Panc1 (cell line): ENCODE data around the gene HLA-B. TPM values are rescaled to one million over a fixed set of nuclear protein-coding genes. Genes with fewer than 3 reads are reported as not detected.

ENCODE experiments used
- ATAC-seq: fragments of 200-7000 bp; cut with Tn5 transposase; 2 replicates; pipeline ENCODE4 v1.9.1; 2020; ENCODE audit warnings: mild to moderate bottlenecking, moderate library complexity
- BruUV-seq: library from RNA; stranded (reverse); fragments of 400-500 nt; replicated peaks from 2 replicates; lab custom pipeline; 2021; lab: Mats Ljungman, UMichigan
- CTCF ChIA-PET: fragments of 300-600 bp; sonication (Branson Sonifier 250); formaldehyde crosslinking; loops from one replicate; lab custom pipeline; 2022; ENCODE audit warnings: antibody characterized with exemption; lab: Charles Lee
- POLR2A ChIA-PET: fragments of 300-600 bp; sonication (Branson Sonifier 250); formaldehyde crosslinking; loops from one replicate; lab custom pipeline; 2022; ENCODE audit warnings: antibody characterized with exemption; lab: Charles Lee
- DNase-seq: peaks from one replicate; pipeline ENCODE4 v3.0.0-alpha.2; 2010; ENCODE audit warnings: low read depth, low spot score
- H3K27ac ChIP-seq: 2 replicates; pipeline ENCODE4 v1.5.1; 2011; ENCODE audit warnings: mild to moderate bottlenecking, low read length, inconsistent platforms
- H3K27me3 ChIP-seq: fragments of 200-500 bp; sonication (Bioruptor generic); 2 replicates; pipeline ENCODE4 v1.6.0; 2014; ENCODE audit warnings: low read length, inconsistent platforms; ENCODE audit not compliant: control insufficient read depth, insufficient read depth
- H3K36me3 ChIP-seq: fragments of 200-500 bp; sonication (Bioruptor generic); 2 replicates; pipeline ENCODE4 v1.5.1; 2014; ENCODE audit warnings: inconsistent platforms, mild to moderate bottlenecking, low read length, moderate library complexity; ENCODE audit not compliant: control insufficient read depth, insufficient read depth
- H3K4me1 ChIP-seq: 2 replicates; pipeline ENCODE4 v1.5.1; 2011; ENCODE audit warnings: inconsistent platforms, mild to moderate bottlenecking, low read length, moderate library complexity; ENCODE audit not compliant: control insufficient read depth, insufficient read depth
- H3K4me3 ChIP-seq, 2 experiments: 2 replicates each; pipeline ENCODE4 v1.5.1; 2011 to 2012; ENCODE audit warnings: low read depth in 2 of 2, low read length in 2 of 2, mild to moderate bottlenecking in 2 of 2, inconsistent platforms in 1 of 2, moderate library complexity in 1 of 2
- H3K9me3 ChIP-seq: fragments of 200-500 bp; sonication (Bioruptor generic); 2 replicates; pipeline ENCODE4 v1.5.1; 2014; ENCODE audit warnings: low read depth, mild to moderate bottlenecking, inconsistent platforms, low read length, moderate library complexity; ENCODE audit not compliant: control insufficient read depth, insufficient read depth
- POLR2AphosphoS5 ChIP-seq: IDR thresholded peaks from 2 replicates; pipeline ENCODE4 v1.6.1; 2012; ENCODE audit warnings: mild to moderate bottlenecking, low read depth, low read length, moderate library complexity
- SIN3A ChIP-seq: IDR thresholded peaks from 2 replicates; pipeline ENCODE4 v1.6.1; 2012; ENCODE audit warnings: low read depth, mild to moderate bottlenecking, low read length, moderate library complexity, borderline replicate concordance; ENCODE audit not compliant: insufficient read depth
- TCF7L2 ChIP-seq: IDR thresholded peaks from 2 replicates; pipeline ENCODE4 v1.6.1; 2011; ENCODE audit warnings: mild to moderate bottlenecking, low read depth, low read length, inconsistent platforms
- in situ Hi-C: cut with HindIII; loops from 2 replicates; pipeline ENCODE4 v1.10.0; 2016; ENCODE audit warnings: low sequenced_read_pairs, low pct_unique_long_range_greater_than_20kb
- intact Hi-C: fragments of 100-400 bp; cut with micrococcal nuclease; formaldehyde crosslinking; loops from one replicate; pipeline ENCODE4 v1.10.0; 2022; ENCODE audit not compliant: unreplicated experiment
- microRNA-seq: library from miRNA; unstranded; fragments of <30 nt; microRNA quantifications from one replicate; pipeline ENCODE4 v1.1.0, GENCODE V29; 2020; ENCODE audit not compliant: unreplicated experiment
- total RNA-seq: library from RNA; stranded (reverse); gene quantifications from one replicate; pipeline ENCODE4 v1.2.1, GENCODE V29; 2021; ENCODE audit not compliant: unreplicated experiment
- TF ChIP-seq, protein P1 (sequence below): fragments of 450-650 bp; IDR thresholded peaks from 2 replicates; pipeline ENCODE4 v1.5.1; 2017; ENCODE audit warnings: mild to moderate bottlenecking
- TF ChIP-seq, protein P2 (sequence below), 2 experiments: IDR thresholded peaks; 2 replicates each; pipeline ENCODE4 v1.6.1; 2011 to 2012; ENCODE audit warnings: low read depth in 2 of 2, control low read depth in 1 of 2, low read length in 1 of 2, mild to moderate bottlenecking in 1 of 2, moderate library complexity in 1 of 2; ENCODE audit not compliant: insufficient read depth in 1 of 2

Gene HLA-B
- total RNA-seq, 1 experiment from 2014 or later: 191 TPM

GRCh38 chr6:31304683-31305082 lies 52.3 kb downstream of the HLA-B start:
- ChIA-PET POLR2A (no interaction called here), CTCF (no interaction called here)
- no peaks in the 10 kb centered on the region for H3K4me1 ChIP-seq
- H3K27ac ChIP-seq: no peak overlapping the region
- no peak overlapping the region for H3K4me3 ChIP-seq
- intact Hi-C loops: no loop called here
- no peaks in the 10 kb centered on the region for H3K9me3 ChIP-seq
- no peak for DNase-seq
- no peak for ATAC-seq
- TF ChIP-seq, protein P1, sequence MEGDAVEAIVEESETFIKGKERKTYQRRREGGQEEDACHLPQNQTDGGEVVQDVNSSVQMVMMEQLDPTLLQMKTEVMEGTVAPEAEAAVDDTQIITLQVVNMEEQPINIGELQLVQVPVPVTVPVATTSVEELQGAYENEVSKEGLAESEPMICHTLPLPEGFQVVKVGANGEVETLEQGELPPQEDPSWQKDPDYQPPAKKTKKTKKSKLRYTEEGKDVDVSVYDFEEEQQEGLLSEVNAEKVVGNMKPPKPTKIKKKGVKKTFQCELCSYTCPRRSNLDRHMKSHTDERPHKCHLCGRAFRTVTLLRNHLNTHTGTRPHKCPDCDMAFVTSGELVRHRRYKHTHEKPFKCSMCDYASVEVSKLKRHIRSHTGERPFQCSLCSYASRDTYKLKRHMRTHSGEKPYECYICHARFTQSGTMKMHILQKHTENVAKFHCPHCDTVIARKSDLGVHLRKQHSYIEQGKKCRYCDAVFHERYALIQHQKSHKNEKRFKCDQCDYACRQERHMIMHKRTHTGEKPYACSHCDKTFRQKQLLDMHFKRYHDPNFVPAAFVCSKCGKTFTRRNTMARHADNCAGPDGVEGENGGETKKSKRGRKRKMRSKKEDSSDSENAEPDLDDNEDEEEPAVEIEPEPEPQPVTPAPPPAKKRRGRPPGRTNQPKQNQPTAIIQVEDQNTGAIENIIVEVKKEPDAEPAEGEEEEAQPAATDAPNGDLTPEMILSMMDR: no peak
- TF ChIP-seq, protein P2, sequence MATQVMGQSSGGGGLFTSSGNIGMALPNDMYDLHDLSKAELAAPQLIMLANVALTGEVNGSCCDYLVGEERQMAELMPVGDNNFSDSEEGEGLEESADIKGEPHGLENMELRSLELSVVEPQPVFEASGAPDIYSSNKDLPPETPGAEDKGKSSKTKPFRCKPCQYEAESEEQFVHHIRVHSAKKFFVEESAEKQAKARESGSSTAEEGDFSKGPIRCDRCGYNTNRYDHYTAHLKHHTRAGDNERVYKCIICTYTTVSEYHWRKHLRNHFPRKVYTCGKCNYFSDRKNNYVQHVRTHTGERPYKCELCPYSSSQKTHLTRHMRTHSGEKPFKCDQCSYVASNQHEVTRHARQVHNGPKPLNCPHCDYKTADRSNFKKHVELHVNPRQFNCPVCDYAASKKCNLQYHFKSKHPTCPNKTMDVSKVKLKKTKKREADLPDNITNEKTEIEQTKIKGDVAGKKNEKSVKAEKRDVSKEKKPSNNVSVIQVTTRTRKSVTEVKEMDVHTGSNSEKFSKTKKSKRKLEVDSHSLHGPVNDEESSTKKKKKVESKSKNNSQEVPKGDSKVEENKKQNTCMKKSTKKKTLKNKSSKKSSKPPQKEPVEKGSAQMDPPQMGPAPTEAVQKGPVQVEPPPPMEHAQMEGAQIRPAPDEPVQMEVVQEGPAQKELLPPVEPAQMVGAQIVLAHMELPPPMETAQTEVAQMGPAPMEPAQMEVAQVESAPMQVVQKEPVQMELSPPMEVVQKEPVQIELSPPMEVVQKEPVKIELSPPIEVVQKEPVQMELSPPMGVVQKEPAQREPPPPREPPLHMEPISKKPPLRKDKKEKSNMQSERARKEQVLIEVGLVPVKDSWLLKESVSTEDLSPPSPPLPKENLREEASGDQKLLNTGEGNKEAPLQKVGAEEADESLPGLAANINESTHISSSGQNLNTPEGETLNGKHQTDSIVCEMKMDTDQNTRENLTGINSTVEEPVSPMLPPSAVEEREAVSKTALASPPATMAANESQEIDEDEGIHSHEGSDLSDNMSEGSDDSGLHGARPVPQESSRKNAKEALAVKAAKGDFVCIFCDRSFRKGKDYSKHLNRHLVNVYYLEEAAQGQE (IDR thresholded peaks at IDR 0.05; ENCODE audit: insufficient read depth in 1 of 2, low read depth in 2 of 2, low read length in 1 of 2): no peak
- TF ChIP-seq TCF7L2 (no peak), SIN3A (no peak), POLR2AphosphoS5 (no peak)
- peaks cover under 1% of the 10 kb centered on the region for H3K27me3 ChIP-seq
- H3K36me3 ChIP-seq: no peaks in the 10 kb centered on the region
- in situ Hi-C loops: no loop called here
- no TSS peak for BruUV-seq

Small RNA genes lying within 50 kb of the gene (microRNA-seq; reads per million reads assigned to microRNA genes)
- gene MIR6891: not detected

Other genes with a start within 250 kb of the HLA-B start
- gene C6orf15, start 244.6 kb downstream of the HLA-B start, total RNA-seq: not detected
- gene PSORS1C1, start 242.4 kb downstream of the HLA-B start, total RNA-seq: 2.9 TPM
- gene CDSN, start 236.7 kb downstream of the HLA-B start, total RNA-seq: not detected
- not detected for gene PSORS1C2, start 218.1 kb downstream of the HLA-B start, total RNA-seq
- gene CCHCR1, start 199.4 kb downstream of the HLA-B start, total RNA-seq: 37.1 TPM
- gene TCF19, start 198.6 kb downstream of the HLA-B start, total RNA-seq: 21.4 TPM
- 1.1 TPM for gene POU5F1, start 186.5 kb downstream of the HLA-B start, total RNA-seq
- gene HLA-C, start 85.1 kb downstream of the HLA-B start, total RNA-seq: 170 TPM
- 33.9 TPM for gene MICA, start 46.4 kb upstream of the HLA-B start, total RNA-seq
- gene MICB, start 141.0 kb upstream of the HLA-B start, total RNA-seq: 72.1 TPM
- gene MCCD1, start 171.8 kb upstream of the HLA-B start, total RNA-seq: not detected
- 401 TPM for gene DDX39B, start 184.8 kb upstream of the HLA-B start, total RNA-seq
- gene ATP6V1G2, start 189.4 kb upstream of the HLA-B start, total RNA-seq: 0.98 TPM
- gene NFKBIL1, start 190.4 kb upstream of the HLA-B start, total RNA-seq: 27.9 TPM
- gene LTA, start 215.1 kb upstream of the HLA-B start, total RNA-seq: 0.72 TPM
- gene TNF, start 218.4 kb upstream of the HLA-B start, total RNA-seq: 0.64 TPM
- 3.7 TPM for gene LTB, start 225.2 kb upstream of the HLA-B start, total RNA-seq
- not detected for gene LST1, start 229.1 kb upstream of the HLA-B start, total RNA-seq
- not detected for gene NCR3, start 235.8 kb upstream of the HLA-B start, total RNA-seq